C4-2B (cell line): ENCODE results near the gene PINK1.

Source experiments
- H3K27ac ChIP-seq: fragments of 450-650 bp; 2 replicates; pipeline ENCODE4 v1.5.1; 2017
- ZFX ChIP-seq: fragments of 450-650 bp; IDR thresholded peaks from 2 replicates; pipeline ENCODE4 v1.6.1; 2017
- TF ChIP-seq, protein P1 (sequence below): fragments of 450-650 bp; conservative IDR thresholded peaks from 2 replicates; pipeline ENCODE4 v1.5.1; 2017; ENCODE audit warnings: mild to moderate bottlenecking

The PINK1 gene

GRCh38 chr1:20691872-20692271 lies 58.6 kb downstream of the PINK1 start:
- TF ChIP-seq, protein P1, sequence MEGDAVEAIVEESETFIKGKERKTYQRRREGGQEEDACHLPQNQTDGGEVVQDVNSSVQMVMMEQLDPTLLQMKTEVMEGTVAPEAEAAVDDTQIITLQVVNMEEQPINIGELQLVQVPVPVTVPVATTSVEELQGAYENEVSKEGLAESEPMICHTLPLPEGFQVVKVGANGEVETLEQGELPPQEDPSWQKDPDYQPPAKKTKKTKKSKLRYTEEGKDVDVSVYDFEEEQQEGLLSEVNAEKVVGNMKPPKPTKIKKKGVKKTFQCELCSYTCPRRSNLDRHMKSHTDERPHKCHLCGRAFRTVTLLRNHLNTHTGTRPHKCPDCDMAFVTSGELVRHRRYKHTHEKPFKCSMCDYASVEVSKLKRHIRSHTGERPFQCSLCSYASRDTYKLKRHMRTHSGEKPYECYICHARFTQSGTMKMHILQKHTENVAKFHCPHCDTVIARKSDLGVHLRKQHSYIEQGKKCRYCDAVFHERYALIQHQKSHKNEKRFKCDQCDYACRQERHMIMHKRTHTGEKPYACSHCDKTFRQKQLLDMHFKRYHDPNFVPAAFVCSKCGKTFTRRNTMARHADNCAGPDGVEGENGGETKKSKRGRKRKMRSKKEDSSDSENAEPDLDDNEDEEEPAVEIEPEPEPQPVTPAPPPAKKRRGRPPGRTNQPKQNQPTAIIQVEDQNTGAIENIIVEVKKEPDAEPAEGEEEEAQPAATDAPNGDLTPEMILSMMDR, result no peak
- TF ChIP-seq ZFX, result no peak
- no peak overlapping the region for H3K27ac ChIP-seq

GRCh38 chr1:20693623-20694022 lies 60.4 kb downstream of the PINK1 start:
- TF ChIP-seq, protein P1, result no peak
- no peak for TF ChIP-seq ZFX
- no peak overlapping the region for H3K27ac ChIP-seq

GRCh38 chr1:20695515-20695914 lies 62.3 kb downstream of the PINK1 start:
- TF ChIP-seq, protein P1, result no peak
- TF ChIP-seq ZFX, result no peak
- no peak overlapping the region for H3K27ac ChIP-seq

GRCh38 chr1:20696397-20697333 lies 63.4 kb downstream of the PINK1 start:
- peak overlapping the region; percentile 69 for H3K27ac ChIP-seq
- no peak for TF ChIP-seq ZFX
- TF ChIP-seq, protein P1, result peak; percentile 87

DNA sequence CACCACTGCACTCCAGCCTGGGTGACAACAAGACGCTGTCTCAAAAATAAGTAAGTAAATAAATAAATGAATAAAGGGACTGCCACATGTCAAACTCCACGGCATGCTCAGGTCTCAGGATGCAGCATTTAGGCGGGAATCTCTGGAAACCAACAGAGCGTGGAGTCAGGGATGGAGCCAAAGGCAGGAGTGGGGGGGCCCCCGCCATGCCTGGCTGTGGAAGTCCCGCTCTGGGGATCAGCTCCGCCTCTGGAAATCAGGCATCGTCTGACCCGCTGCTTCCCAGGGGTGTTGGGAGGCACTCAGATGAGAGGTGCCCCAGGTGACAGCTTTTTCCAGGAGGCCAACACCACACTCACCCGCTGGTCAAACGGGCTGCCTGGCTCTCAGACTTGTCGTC lies 64.3 kb downstream of the PINK1 start:
- no peak for TF ChIP-seq ZFX
- TF ChIP-seq, protein P1, result no peak
- H3K27ac ChIP-seq, result peak overlapping the region; percentile 69

- TF ChIP-seq, protein P1, result no peak
- no peak for TF ChIP-seq ZFX
- H3K27ac ChIP-seq, result no peak overlapping the region; the same call in 1 of the 2 replicates
Measured at GRCh38 chr1:20698195-20698910, 65.1 kb downstream of the PINK1 start.

GRCh38 chr1:20699558-20699957 lies 66.3 kb downstream of the PINK1 start:
- H3K27ac ChIP-seq, result no peak overlapping the region
- no peak for TF ChIP-seq ZFX
- TF ChIP-seq, protein P1, result no peak
